ENCODE results near the gene ZNF3.

Gene ZNF3

DNA sequence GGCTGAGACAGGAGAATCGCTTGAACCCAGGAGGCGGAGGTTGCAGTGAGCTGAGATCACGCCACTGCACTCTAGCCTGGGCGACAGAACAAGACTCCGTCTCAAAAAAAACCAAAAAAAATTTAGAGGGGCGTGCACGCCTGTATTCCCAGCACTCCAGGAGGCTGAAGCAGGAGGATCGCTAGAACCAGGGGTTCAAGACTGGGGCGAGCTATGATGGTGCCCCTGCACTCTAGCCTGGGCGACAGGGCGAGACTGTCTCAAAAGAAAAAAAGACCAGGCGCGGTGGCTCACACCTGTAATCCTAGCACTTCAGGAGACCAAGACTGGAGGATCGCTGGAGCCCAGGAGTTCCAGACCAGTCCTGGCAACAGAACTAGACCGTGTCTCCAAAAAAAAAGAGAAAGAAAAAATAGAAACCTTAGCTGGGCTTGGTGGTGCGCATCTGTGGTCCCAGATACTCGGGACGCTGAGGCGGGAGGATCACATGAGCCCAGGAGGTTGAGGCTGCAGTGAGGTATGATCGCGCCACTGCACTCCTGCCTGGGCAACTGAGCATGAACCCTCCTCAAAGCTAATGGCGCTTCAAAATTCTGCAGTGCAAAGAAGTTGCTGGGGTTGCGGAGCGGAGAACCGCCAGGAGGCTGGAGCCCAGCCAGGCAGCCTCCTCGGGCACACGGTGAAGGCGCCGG, 44.9 kb upstream of the ZNF3 start:
- TF ChIP-seq, protein P1, sequence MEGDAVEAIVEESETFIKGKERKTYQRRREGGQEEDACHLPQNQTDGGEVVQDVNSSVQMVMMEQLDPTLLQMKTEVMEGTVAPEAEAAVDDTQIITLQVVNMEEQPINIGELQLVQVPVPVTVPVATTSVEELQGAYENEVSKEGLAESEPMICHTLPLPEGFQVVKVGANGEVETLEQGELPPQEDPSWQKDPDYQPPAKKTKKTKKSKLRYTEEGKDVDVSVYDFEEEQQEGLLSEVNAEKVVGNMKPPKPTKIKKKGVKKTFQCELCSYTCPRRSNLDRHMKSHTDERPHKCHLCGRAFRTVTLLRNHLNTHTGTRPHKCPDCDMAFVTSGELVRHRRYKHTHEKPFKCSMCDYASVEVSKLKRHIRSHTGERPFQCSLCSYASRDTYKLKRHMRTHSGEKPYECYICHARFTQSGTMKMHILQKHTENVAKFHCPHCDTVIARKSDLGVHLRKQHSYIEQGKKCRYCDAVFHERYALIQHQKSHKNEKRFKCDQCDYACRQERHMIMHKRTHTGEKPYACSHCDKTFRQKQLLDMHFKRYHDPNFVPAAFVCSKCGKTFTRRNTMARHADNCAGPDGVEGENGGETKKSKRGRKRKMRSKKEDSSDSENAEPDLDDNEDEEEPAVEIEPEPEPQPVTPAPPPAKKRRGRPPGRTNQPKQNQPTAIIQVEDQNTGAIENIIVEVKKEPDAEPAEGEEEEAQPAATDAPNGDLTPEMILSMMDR (conservative IDR thresholded peaks at IDR 0.05; ENCODE audit: control insufficient read depth, insufficient read depth, low read depth, low read length): no peak
- DNase-seq (ENCODE audit: low read depth): no peak
- H3K4me3 ChIP-seq (ENCODE audit: control insufficient read depth, low read depth, low read length): peak overlapping the region; percentile 94

DNA sequence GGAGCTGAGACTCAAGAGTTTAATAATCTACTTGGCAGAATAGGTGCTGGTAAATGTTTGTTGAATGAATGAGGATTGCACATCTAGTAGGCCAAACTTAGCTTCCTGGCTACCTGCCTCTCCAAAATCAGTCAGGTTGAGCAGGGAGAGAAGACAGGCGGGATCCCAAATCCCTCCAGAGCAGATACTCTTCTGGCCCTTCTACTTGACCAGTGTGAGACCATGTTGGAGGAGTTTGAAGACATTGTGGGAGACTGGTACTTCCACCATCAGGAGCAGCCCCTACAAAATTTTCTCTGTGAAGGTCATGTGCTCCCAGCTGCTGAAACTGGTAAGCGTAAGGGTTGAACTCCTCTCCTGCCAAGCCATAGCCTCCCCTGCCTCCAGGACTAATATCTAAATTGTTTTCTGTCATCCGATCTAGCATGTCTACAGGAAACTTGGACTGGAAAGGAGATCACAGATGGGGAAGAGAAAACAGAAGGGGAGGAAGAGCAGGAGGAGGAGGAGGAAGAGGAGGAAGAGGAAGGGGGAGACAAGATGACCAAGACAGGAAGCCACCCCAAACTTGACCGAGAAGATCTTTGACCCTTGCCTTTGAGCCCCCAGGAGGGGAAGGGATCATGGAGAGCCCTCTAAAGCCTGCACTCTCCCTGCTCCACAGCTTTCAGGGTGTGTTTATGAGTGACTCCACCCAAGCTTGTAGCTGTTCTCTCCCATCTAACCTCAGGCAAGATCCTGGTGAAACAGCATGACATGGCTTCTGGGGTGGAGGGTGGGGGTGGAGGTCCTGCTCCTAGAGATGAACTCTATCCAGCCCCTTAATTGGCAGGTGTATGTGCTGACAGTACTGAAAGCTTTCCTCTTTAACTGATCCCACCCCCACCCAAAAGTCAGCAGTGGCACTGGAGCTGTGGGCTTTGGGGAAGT, 43.0 kb upstream of the ZNF3 start:
- TF ChIP-seq, protein P1 (conservative IDR thresholded peaks at IDR 0.05; ENCODE audit: control insufficient read depth, insufficient read depth, low read depth, low read length): no peak
- no peak overlapping the region for H3K4me3 ChIP-seq (ENCODE audit: control insufficient read depth, low read depth, low read length)
- no peak for DNase-seq (ENCODE audit: low read depth)

GRCh38 chr7:100122568-100122967, 41.0 kb upstream of the ZNF3 start:
- no peak for DNase-seq (ENCODE audit: low read depth)
- TF ChIP-seq, protein P1 (conservative IDR thresholded peaks at IDR 0.05; ENCODE audit: control insufficient read depth, insufficient read depth, low read depth, low read length): no peak
- H3K4me3 ChIP-seq (ENCODE audit: control insufficient read depth, low read depth, low read length): no peak overlapping the region

DNA sequence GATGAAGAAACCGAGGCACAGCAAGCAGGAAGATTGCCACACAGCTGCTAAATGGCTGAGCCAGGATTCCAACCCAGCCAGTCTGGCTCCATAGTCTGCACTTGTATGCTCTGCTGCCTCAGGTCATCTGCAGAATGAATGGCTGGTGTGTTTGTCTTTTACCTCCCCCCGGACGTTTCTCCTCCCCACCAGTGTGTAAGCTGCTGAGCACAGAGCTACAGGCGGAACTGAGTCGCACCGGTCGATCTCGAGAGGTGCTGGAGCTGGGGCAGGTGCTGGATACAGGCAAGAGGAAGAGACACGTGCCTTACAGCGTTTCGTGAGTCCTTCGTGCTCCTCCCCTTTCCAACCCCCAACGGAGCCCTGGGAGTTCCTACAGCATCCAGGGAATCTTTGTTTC, 40.5 kb upstream of the ZNF3 start:
- no peak for DNase-seq (ENCODE audit: low read depth)
- no peak overlapping the region for H3K4me3 ChIP-seq (ENCODE audit: control insufficient read depth, low read depth, low read length)
- TF ChIP-seq, protein P1 (conservative IDR thresholded peaks at IDR 0.05; ENCODE audit: control insufficient read depth, insufficient read depth, low read depth, low read length): no peak

- H3K4me3 ChIP-seq (ENCODE audit: control insufficient read depth, low read depth, low read length): peak overlapping the region; percentile 97
- TF ChIP-seq, protein P1 (conservative IDR thresholded peaks at IDR 0.05; ENCODE audit: control insufficient read depth, insufficient read depth, low read depth, low read length): no peak
- DNase-seq (ENCODE audit: low read depth): no peak
These were observed 39.2 kb upstream of the ZNF3 start for GRCh38 chr7:100120733-100121036.

- TF ChIP-seq, protein P1 (conservative IDR thresholded peaks at IDR 0.05; ENCODE audit: control insufficient read depth, insufficient read depth, low read depth, low read length): no peak
- peak; percentile 64 for DNase-seq (ENCODE audit: low read depth)
- H3K4me3 ChIP-seq (ENCODE audit: control insufficient read depth, low read depth, low read length): peak overlapping the region; percentile 97
These were observed 38.6 kb upstream of the ZNF3 start for GRCh38 chr7:100119970-100120732.

Data from fibroblast of mammary gland (primary cell).